GM12878 (cell line): ENCODE data around the gene FGF12. TPM values are rescaled to one million over a fixed set of nuclear protein-coding genes. Genes with fewer than 3 reads are reported as not detected.
"Not testable (repeated sequence)": the region's sequence is repeated elsewhere in the genome, so short reads cannot be mapped to it uniquely, and the experiment has no call there.

Experiments used
- ATAC-seq: fragments of 200-7000 bp; cut with Tn5 transposase; 3 replicates; pipeline ENCODE4 v1.9.1; 2020; ENCODE audit warnings: mild to moderate bottlenecking, moderate library complexity
- BruUV-seq: library from RNA; stranded (reverse); fragments of 400-500 nt; replicated peaks from 2 replicates; lab custom pipeline; 2021; lab: Mats Ljungman, UMichigan
- CTCF ChIA-PET: fragments of 300-600 bp; sonication (Branson Sonifier 250); formaldehyde crosslinking; extraction: SDS; loops from one replicate; lab custom pipeline; 2021; ENCODE audit warnings: inconsistent platforms; lab: Yijun Ruan, JAX
- POLR2A ChIA-PET: fragments of 350-600 bp; formaldehyde crosslinking; extraction: SDS; loops from one replicate; lab custom pipeline; 2021; ENCODE audit warnings: inconsistent platforms; lab: Charles Lee
- RAD21 ChIA-PET: fragments of 300-600 bp; sonication (Branson Sonifier 250); formaldehyde crosslinking; loops from one replicate; lab custom pipeline; 2023; ENCODE audit warnings: antibody characterized with exemption; ENCODE audit not compliant: unreplicated experiment; lab: Charles Lee
- SMC1A ChIA-PET: fragments of 300-600 bp; sonication (Branson Sonifier 250); formaldehyde crosslinking; loops from one replicate; lab custom pipeline; 2023; ENCODE audit not compliant: unreplicated experiment, uncharacterized antibody; lab: Charles Lee
- DNase-seq: peaks from one replicate; pipeline ENCODE4 v3.0.0-alpha.2; 2011; ENCODE audit warnings: low read depth, low spot score
- FAIRE-seq: peaks from 3 replicates; lab custom pipeline; 2011; peaks lifted over from hg19 to GRCh38; lab: Jason Lieb, UNC
- H2AFZ ChIP-seq: 2 replicates; pipeline ENCODE4 v1.6.0; 2011; ENCODE audit warnings: low read depth, low read length, control low read depth; ENCODE audit not compliant: control insufficient read depth
- H3K27ac ChIP-seq: 2 replicates; pipeline ENCODE4 v1.5.1; 2011; ENCODE audit warnings: control low read depth; ENCODE audit not compliant: control insufficient read depth, insufficient read depth
- H3K27me3 ChIP-seq, 2 experiments: replicated peaks in 1 of 2; 2 replicates each; pipeline versions ENCODE4 v1.6.0 to v1.6.1; 2011; ENCODE audit warnings: low read length in 1 of 2; ENCODE audit not compliant: control insufficient read depth in 2 of 2, insufficient read depth in 2 of 2
- H3K36me3 ChIP-seq, 2 experiments: 2 replicates each; pipeline ENCODE4 v1.5.1; 2011; ENCODE audit warnings: low read length in 1 of 2; ENCODE audit not compliant: control insufficient read depth in 2 of 2, insufficient read depth in 2 of 2
- H3K4me1 ChIP-seq: 2 replicates; pipeline ENCODE4 v1.6.1; 2011; ENCODE audit warnings: mild to moderate bottlenecking, low read length, moderate library complexity, mixed read lengths; ENCODE audit not compliant: control insufficient read depth, insufficient read depth
- H3K4me2 ChIP-seq: 2 replicates; pipeline ENCODE4 v1.6.0; 2011; ENCODE audit warnings: control low read depth; ENCODE audit not compliant: control insufficient read depth, insufficient read depth
- H3K4me3 ChIP-seq: fragments of 200-600 bp; sonication (generic); 2 replicates; pipeline ENCODE4 v1.5.1; 2016
- H3K79me2 ChIP-seq: 2 replicates; pipeline ENCODE4 v1.6.0; 2011; ENCODE audit warnings: low read length; ENCODE audit not compliant: control insufficient read depth, insufficient read depth
- H3K9ac ChIP-seq: 2 replicates; pipeline ENCODE4 v1.8.0; 2011; ENCODE audit warnings: low read length, control low read depth, mixed read lengths; ENCODE audit not compliant: control insufficient read depth, insufficient read depth
- H3K9me3 ChIP-seq: replicated peaks from 3 replicates; pipeline ENCODE4 v1.5.1; 2011; ENCODE audit warnings: mild to moderate bottlenecking, low read length; ENCODE audit not compliant: control insufficient read depth, insufficient read depth
- H4K20me1 ChIP-seq: 2 replicates; pipeline ENCODE4 v1.6.0; 2011; ENCODE audit not compliant: control insufficient read depth, insufficient read depth
- CREM ChIP-seq: IDR thresholded peaks from 2 replicates; pipeline ENCODE4 v1.6.1; 2014; ENCODE audit warnings: antibody characterized with exemption, low read depth
- EED ChIP-seq: sonication (generic); IDR thresholded peaks from 2 replicates; pipeline ENCODE4 v1.6.1; 2016; ENCODE audit warnings: antibody characterized with exemption, low read depth
- EZH2 ChIP-seq: IDR thresholded peaks from 2 replicates; pipeline ENCODE4 v1.6.1; 2012; ENCODE audit warnings: low read depth, mild to moderate bottlenecking, control low read depth, inconsistent platforms, low read length, borderline replicate concordance; ENCODE audit not compliant: control insufficient read depth
- FOS ChIP-seq: IDR thresholded peaks from 3 replicates; pipeline ENCODE4 v1.6.1; 2011; ENCODE audit warnings: borderline replicate concordance; ENCODE audit not compliant: insufficient read length; ENCODE audit errors: extremely low read depth
- JUND ChIP-seq: IDR thresholded peaks from 2 replicates; pipeline ENCODE4 v1.6.1; 2012; ENCODE audit warnings: low read depth, mild to moderate bottlenecking, low read length, improper control_type of control experiment, moderate library complexity
- MLLT1 ChIP-seq: fragments of 450-650 bp; IDR thresholded peaks from 2 replicates; pipeline ENCODE4 v1.6.1; 2016; ENCODE audit warnings: mild to moderate bottlenecking
- NFIC ChIP-seq: IDR thresholded peaks from 2 replicates; pipeline ENCODE4 v1.6.1; 2012; ENCODE audit warnings: low read depth, mild to moderate bottlenecking, inconsistent platforms, low read length, moderate library complexity
- PAX8 ChIP-seq: fragments of 450-650 bp; IDR thresholded peaks from 2 replicates; pipeline ENCODE4 v1.6.1; 2017; ENCODE audit warnings: mild to moderate bottlenecking, moderate library complexity
- TAF1 ChIP-seq: IDR thresholded peaks from 2 replicates; pipeline ENCODE4 v1.6.1; 2011; ENCODE audit warnings: mild to moderate bottlenecking, low read depth, low read length, borderline replicate concordance
- YBX1 ChIP-seq: fragments of 450-650 bp; IDR thresholded peaks from 2 replicates; pipeline ENCODE4 v1.6.1; 2016; ENCODE audit warnings: antibody characterized with exemption
- ZBTB33 ChIP-seq: fragments of 450-650 bp; IDR thresholded peaks from 2 replicates; pipeline ENCODE4 v1.6.1; 2017; ENCODE audit warnings: mild to moderate bottlenecking
- ZNF384 ChIP-seq: IDR thresholded peaks from 2 replicates; pipeline ENCODE4 v1.6.1; 2012; ENCODE audit warnings: low read depth, mild to moderate bottlenecking, low read length, improper control_type of control experiment, borderline replicate concordance
- WGBS: methylation state at CpG from one replicate; pipeline ENCODE4 v1.1.6; 2016; ENCODE audit warnings: low lambda C conversion rate; ENCODE audit not compliant: insufficient replicate concordance, insufficient coverage; ENCODE audit errors: missing lambda C conversion rate; 5-methylcytosine and 5-hydroxymethylcytosine counted together
- in situ Hi-C: fragments of 300-500 bp; cut with MboI; formaldehyde crosslinking; loops from 9 replicates; pipeline ENCODE4 v1.14.3; 2018; ENCODE audit warnings: mixed read lengths
- intact Hi-C: fragments of 100-400 bp; cut with micrococcal nuclease; formaldehyde crosslinking; loops from one replicate; pipeline ENCODE4 v1.14.2; 2022; ENCODE audit not compliant: unreplicated experiment
- polyA plus RNA-seq, 11 experiments: library from polyadenylated mRNA; depleted of rRNA in 4 of 11; unstranded in 6 of 11; stranded (reverse) in 5 of 11; fragments of >200 nt; fragmentation: Nextera tagmentation in 4 of 11; fragmentation: Illumina TruSeq in 1 of 11; extraction: Ambion mirVana in 4 of 11; extraction: Trizol in 1 of 11; gene quantifications; 1 replicate in 1 of 11; 2 replicates in 10 of 11; pipeline versions ENCODE4 v1.2.1 to v1.2.3, GENCODE V29; 2011 to 2016; ENCODE audit warnings: inconsistent platforms in 2 of 11, missing spikeins in 2 of 11, low read depth in 1 of 11
- total RNA-seq, 4 experiments: library from RNA; depleted of rRNA in 3 of 4; stranded (reverse); fragments of >200 nt in 3 of 4; fragmentation: Illumina TruSeq in 1 of 4; extraction: Trizol in 1 of 4; gene quantifications; 2 replicates each; pipeline versions ENCODE4 v1.2.1 to v1.2.3, GENCODE V29; 2013 to 2021
- TF ChIP-seq, protein P1 (sequence below): IDR thresholded peaks from 2 replicates; pipeline ENCODE4 v1.6.1; 2012; ENCODE audit warnings: low read depth, low read length, improper control_type of control experiment

The FGF12 gene
- total and polyA plus RNA-seq, 10 of the 15 experiments (the other 5 are each of a cell fraction or from before 2014, with no cell fraction given), result 0.03 to 0.43 (median 0.13) TPM; not detected in 7

DNA sequence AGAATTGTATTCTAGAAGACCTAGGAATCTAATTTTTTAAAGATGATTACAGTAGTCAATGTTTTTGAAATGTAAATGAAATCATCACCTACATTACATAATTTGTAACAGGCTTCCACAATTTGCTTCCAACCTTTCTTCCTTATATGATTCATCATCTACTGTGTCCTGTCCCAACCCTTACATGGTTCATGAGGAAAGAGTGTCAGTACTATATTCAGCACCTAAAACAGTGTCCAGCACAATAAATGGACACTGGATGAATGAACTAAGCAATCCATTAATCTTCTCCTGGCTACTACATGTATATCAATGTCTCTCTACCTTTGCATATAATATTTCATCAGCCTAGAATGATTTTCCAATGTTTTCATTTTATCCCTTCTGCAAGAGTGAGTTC lies 12.2 kb downstream of the FGF12 start (continued):
- no peak for TF ChIP-seq EED
- no peak for TF ChIP-seq EZH2
- no peak for TF ChIP-seq NFIC
- TF ChIP-seq CREM, result no peak
- TF ChIP-seq TAF1, result no peak
- no peak for TF ChIP-seq FOS
- no peak for TF ChIP-seq ZBTB33
- TF ChIP-seq JUND, result no peak
- no peak for TF ChIP-seq ZNF384
- TF ChIP-seq, protein P1, sequence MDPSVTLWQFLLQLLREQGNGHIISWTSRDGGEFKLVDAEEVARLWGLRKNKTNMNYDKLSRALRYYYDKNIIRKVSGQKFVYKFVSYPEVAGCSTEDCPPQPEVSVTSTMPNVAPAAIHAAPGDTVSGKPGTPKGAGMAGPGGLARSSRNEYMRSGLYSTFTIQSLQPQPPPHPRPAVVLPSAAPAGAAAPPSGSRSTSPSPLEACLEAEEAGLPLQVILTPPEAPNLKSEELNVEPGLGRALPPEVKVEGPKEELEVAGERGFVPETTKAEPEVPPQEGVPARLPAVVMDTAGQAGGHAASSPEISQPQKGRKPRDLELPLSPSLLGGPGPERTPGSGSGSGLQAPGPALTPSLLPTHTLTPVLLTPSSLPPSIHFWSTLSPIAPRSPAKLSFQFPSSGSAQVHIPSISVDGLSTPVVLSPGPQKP, result no peak
- no peak for TF ChIP-seq YBX1
- no peak for TF ChIP-seq MLLT1
- no peak for TF ChIP-seq PAX8

- DNase-seq, SMC1A ChIA-PET, H3K4me1 ChIP-seq, BruUV-seq, H2AFZ ChIP-seq, FAIRE-seq, H3K36me3 ChIP-seq, H3K79me2 ChIP-seq, H3K9me3 ChIP-seq, H3K27ac ChIP-seq, POLR2A ChIA-PET, in situ Hi-C loops, H3K27me3 ChIP-seq, ATAC-seq, H3K4me2 ChIP-seq, intact Hi-C loops, RAD21 ChIA-PET, H3K4me3 ChIP-seq, CTCF ChIA-PET, H4K20me1 ChIP-seq, H3K9ac ChIP-seq: not testable (repeated sequence)
- 49% methylated on average over 5 of the region's 22 CpGs for WGBS
Measured at GRCh38 chr3:192711126-192711525, 16.2 kb downstream of the FGF12 start.
